Tibial artery (tissue), 4 donors: ENCODE results near the gene SNRNP200.
A peak's percentile ranks its signal among the peaks of the same experiment; 100 is the strongest.

Experiments
- DNase-seq, 2 donors: peaks; one replicate each; pipeline ENCODE4 v3.0.0-alpha.2; 2019
- H3K27ac ChIP-seq, 2 donors: fragments of 200-600 bp; sonication (generic) in 1 of 2; 1 replicate in 1 of 2; 2 replicates in 1 of 2; pipeline ENCODE4 v1.5.1; 2018 to 2019; ENCODE audit warnings: mild to moderate bottlenecking in 1 of 2
- H3K27me3 ChIP-seq, 2 donors: fragments of 200-600 bp; sonication (generic) in 1 of 2; one replicate each; pipeline versions ENCODE4 v1.5.1 to v1.6.0; 2016 to 2019
- H3K36me3 ChIP-seq, 3 donors: fragments of 200-600 bp; sonication (generic) in 2 of 3; one replicate each; pipeline ENCODE4 v1.5.1; 2016 to 2019; ENCODE audit warnings: mild to moderate bottlenecking in 2 of 3
- H3K4me1 ChIP-seq, 4 donors: fragments of 200-600 bp; sonication (generic) in 2 of 4; 1 replicate in 3 of 4; 2 replicates in 1 of 4; pipeline ENCODE4 v1.5.1; 2016 to 2019
- H3K4me3 ChIP-seq, 2 donors: fragments of 200-600 bp; sonication (generic) in 1 of 2; 1 replicate in 1 of 2; 2 replicates in 1 of 2; pipeline ENCODE4 v1.5.1; 2018 to 2019; ENCODE audit warnings: mild to moderate bottlenecking in 2 of 2
- H3K9me3 ChIP-seq, 3 donors: fragments of 200-600 bp; sonication (generic) in 1 of 3; one replicate each; pipeline ENCODE4 v1.5.1; 2016 to 2019
- CTCF ChIP-seq, 2 experiments: fragments of 200-600 bp in 1 of 2; fragments of 450-650 bp in 1 of 2; IDR thresholded peaks; one replicate each; pipeline ENCODE4 v1.5.1; 2017 to 2019; ENCODE audit warnings: antibody characterized with exemption in 2 of 2, mild to moderate bottlenecking in 1 of 2, moderate library complexity in 1 of 2
- intact Hi-C: fragments of 100-400 bp; cut with DNase I; formaldehyde crosslinking; loops from one replicate; pipeline ENCODE4 v1.15.0; 2023; ENCODE audit warnings: low total_unique reads

SNRNP200 gene

GRCh38 chr2:96274355-96275056, 30.8 kb downstream of the SNRNP200 start:
- Histone ChIP-seq H3K4me3 (no peak overlapping the region), H3K36me3 (peaks cover 84 to 98% (median 87%) of the 10 kb centered on the region in 3 donors), H3K27ac (no peak overlapping the region), H3K27me3 (no peaks in the 10 kb centered on the region), H3K9me3 (no peaks in the 10 kb centered on the region), H3K4me1 (no peaks in the 10 kb centered on the region)
- intact Hi-C loops = no loop called here
- DNase-seq = no peak
- TF ChIP-seq CTCF (IDR thresholded peaks at IDR 0.05) = no peak

GRCh38 chr2:96273763-96274162, 31.6 kb downstream of the SNRNP200 start:
- no peaks in the 10 kb centered on the region for H3K4me1 ChIP-seq
- intact Hi-C loops = no loop called here
- no peak for DNase-seq
- H3K27ac ChIP-seq = no peak overlapping the region
- H3K4me3 ChIP-seq = no peak overlapping the region
- H3K27me3 ChIP-seq = no peaks in the 10 kb centered on the region
- H3K9me3 ChIP-seq = no peaks in the 10 kb centered on the region
- peaks cover 78 to 98% (median 87%) of the 10 kb centered on the region in 3 donors for H3K36me3 ChIP-seq
- no peak for TF ChIP-seq CTCF (IDR thresholded peaks at IDR 0.05)

DNA sequence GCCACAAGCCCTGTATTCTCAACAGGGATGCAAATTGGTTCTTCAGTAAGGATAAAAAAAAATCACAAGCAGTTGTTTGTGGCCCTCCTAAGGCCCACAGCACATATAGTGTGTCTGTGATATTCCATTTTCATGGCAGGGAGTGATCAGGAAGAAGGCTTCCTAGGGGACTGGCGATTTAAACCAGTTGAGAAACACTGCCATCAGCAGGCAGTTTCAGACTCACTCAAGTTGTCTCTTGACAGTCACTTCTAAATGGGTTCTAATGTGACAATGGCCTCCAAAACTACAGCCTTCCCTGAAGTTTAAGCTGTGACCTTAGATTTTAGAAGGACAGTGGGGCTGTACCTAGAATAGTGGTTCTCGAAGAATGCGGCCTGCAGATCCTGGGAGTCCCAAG, 33.4 kb downstream of the SNRNP200 start:
- no peak for TF ChIP-seq CTCF (IDR thresholded peaks at IDR 0.05)
- intact Hi-C loops = no loop called here
- DNase-seq = no peak
- no peak overlapping the region for H3K4me3 ChIP-seq
- no peaks in the 10 kb centered on the region for H3K9me3 ChIP-seq
- peaks cover 70 to 94% (median 82%) of the 10 kb centered on the region in 3 donors for H3K36me3 ChIP-seq
- no peaks in the 10 kb centered on the region for H3K27me3 ChIP-seq
- no peak overlapping the region for H3K27ac ChIP-seq
- peaks cover 0 to 11% (median 8%) of the 10 kb centered on the region in 4 donors for H3K4me1 ChIP-seq

- DNase-seq = no peak
- no peak for TF ChIP-seq CTCF (IDR thresholded peaks at IDR 0.05)
- H3K9me3 ChIP-seq = no peaks in the 10 kb centered on the region
- H3K27me3 ChIP-seq = no peaks in the 10 kb centered on the region
- H3K36me3 ChIP-seq = peaks cover 28 to 49% (median 44%) of the 10 kb centered on the region in 3 donors
- intact Hi-C loops = loop anchor here (2.0 to 10.0 kb wide), 3 partner anchors 37 to 237 kb away; partner anchors contain the start of genes NEURL3, SNRNP200 and STARD7
- H3K4me1 ChIP-seq = peaks cover 0 to 41% (median 33%) of the 10 kb centered on the region in 4 donors
- peak overlapping the region in 1 of 2 donors; percentile 97 for H3K27ac ChIP-seq
- peak overlapping the region; percentile 70 to 97 for H3K4me3 ChIP-seq
Observed at GRCh38 chr2:96267159-96267971, 38.0 kb downstream of the SNRNP200 start.

- TF ChIP-seq CTCF (IDR thresholded peaks at IDR 0.05) = peak; percentile 31 to 43
- Histone ChIP-seq H3K27me3 (no peaks in the 10 kb centered on the region), H3K4me3 (peak within 1 kb of the TSS; percentile 70 to 97), H3K9me3 (no peaks in the 10 kb centered on the region), H3K36me3 (peaks cover 18 to 43% (median 31%) of the 10 kb centered on the region in 3 donors), H3K4me1 (peaks cover 0 to 53% (median 42%) of the 10 kb centered on the region in 4 donors), H3K27ac (peak within 1 kb of the TSS; percentile 88 to 97)
- DNase-seq = peak; percentile 98 to 99
- intact Hi-C loops = loop anchor here (2.0 to 10.0 kb wide), 3 partner anchors 39 to 239 kb away; partner anchors contain the start of genes NEURL3, SNRNP200 and STARD7
Observed at GRCh38 chr2:96265840-96266679, 39.3 kb downstream of the SNRNP200 start, which contains the start of the genes CIAO1 and TMEM127. Gene CIAO1 (plus strand): TSS chr2:96266225. CDS start chr2:96266351, 126 bp downstream. Gene TMEM127 (minus strand): TSS chr2:96265997. CDS start chr2:96265381, 616 bp downstream.
